Stimulated activated effector memory CD8-positive, alpha-beta T cell treated with anti-CD3 and anti-CD28 coated beads, Interleukin-12 subunit alpha, Interleukin-12 subunit beta, amount 100 ng/mL, for 72 hours (primary cell): ENCODE results near the gene GNAZ.

Experiments used
- ATAC-seq: fragments of 150-1000 bp; cut with Tn5 transposase; 2 replicates; pipeline ENCODE4 v1.10.0; 2021
- DNase-seq, 2 donors: peaks; one replicate each; pipeline ENCODE4 v3.0.0; 2021 to 2022; ENCODE audit warnings: low spot score in 2 of 2
- H3K27ac Mint-ChIP-seq: one replicate; pipeline ENCODE4 v1.8.0; 2022; ENCODE audit warnings: mild to moderate bottlenecking, mixed read lengths
- H3K36me3 Mint-ChIP-seq: one replicate; pipeline ENCODE4 v1.8.0; 2022; ENCODE audit warnings: mild to moderate bottlenecking, mixed read lengths
- H3K4me1 Mint-ChIP-seq: one replicate; pipeline ENCODE4 v1.8.0; 2022; ENCODE audit warnings: mixed read lengths
- H3K4me3 Mint-ChIP-seq: one replicate; pipeline ENCODE4 v1.8.0; 2022; ENCODE audit warnings: mild to moderate bottlenecking, mixed read lengths
- H3K9me3 Mint-ChIP-seq: one replicate; pipeline ENCODE4 v1.8.0; 2022; ENCODE audit warnings: mixed read lengths

Gene GNAZ

DNA sequence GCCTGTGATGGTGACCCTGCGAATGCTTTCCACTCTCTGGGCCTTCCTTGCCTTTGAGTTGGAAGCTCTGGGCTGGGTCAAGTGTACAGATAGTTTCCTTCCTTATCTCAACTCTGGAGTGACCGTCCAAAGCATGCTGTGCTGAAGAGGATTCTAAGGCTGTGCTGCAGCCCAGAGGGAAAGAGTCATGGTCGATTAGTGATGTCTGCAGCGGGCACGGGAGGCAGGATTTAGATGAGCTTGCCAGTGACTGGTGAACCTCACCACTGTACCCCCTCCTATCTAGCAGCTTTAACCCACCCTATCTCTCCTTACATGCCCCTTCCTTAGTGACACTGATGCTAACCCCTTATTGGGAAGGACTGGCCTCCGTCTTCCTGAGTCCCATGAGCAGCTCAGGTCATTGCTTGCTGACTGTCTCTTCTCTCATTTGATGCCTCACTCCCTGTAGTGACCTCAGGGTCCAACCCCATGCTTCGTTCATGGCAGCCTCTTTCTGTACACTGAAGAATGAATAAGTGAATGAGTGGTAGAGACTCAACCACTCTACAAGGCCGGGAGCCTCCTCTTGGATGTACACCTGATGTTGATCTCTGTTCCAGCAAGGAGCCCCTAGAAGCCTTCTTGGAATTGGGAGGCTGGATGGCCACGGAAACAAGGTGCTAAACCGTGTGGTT is 6.7 kb downstream of the GNAZ start:
- ATAC-seq (no peak), DNase-seq (no peak)
- Mint-ChIP-seq H3K4me1 (peaks cover 10% of the 10 kb centered on the region), H3K36me3 (no peaks in the 10 kb centered on the region), H3K27ac (no peak overlapping the region), H3K9me3 (no peaks in the 10 kb centered on the region), H3K4me3 (no peak overlapping the region)

DNA sequence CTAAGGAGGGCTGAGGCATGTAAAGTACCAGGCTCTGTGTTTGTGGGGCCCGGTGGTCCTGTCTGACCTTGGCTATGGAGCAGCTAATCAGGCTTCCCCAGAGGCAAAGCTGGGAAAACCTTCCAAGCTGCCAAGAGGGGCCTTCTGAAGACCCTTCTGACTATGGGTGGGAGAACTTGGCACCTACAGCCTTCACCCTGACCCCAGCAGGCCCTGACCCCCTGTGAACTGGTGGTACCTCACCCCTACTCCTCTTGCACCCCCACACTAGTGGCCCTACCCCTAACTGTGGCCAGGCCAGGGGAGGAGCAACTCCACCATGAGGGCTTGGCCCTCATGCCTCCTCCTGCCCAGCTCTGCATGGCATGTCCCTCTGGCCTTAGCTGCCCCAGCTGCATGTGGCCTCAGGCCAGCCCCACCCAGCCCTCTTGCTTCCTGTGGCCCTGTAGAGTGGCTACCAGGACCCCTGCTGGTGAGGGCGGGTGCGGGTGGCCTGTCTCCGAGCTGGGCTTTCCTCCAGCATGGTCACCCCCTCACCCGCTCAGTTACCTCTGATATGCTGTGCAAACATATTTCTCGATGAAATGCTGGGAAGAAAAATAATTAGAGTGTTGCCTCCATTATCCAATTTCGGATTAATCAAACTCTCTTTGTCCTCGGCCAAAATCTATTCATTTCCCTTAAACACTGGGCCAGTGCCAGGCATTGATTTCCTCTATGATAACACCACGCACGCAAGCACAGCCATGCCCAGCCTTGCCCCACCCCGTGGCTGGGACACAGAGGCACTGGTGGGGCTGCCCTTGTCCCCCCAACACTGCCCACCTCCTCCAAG is 7.5 kb downstream of the GNAZ start:
- H3K36me3 Mint-ChIP-seq, result no peaks in the 10 kb centered on the region
- no peak overlapping the region for H3K4me3 Mint-ChIP-seq
- H3K27ac Mint-ChIP-seq, result no peak overlapping the region
- ATAC-seq (no peak), DNase-seq (no peak)
- no peaks in the 10 kb centered on the region for H3K9me3 Mint-ChIP-seq
- peaks cover 6% of the 10 kb centered on the region for H3K4me1 Mint-ChIP-seq

DNA sequence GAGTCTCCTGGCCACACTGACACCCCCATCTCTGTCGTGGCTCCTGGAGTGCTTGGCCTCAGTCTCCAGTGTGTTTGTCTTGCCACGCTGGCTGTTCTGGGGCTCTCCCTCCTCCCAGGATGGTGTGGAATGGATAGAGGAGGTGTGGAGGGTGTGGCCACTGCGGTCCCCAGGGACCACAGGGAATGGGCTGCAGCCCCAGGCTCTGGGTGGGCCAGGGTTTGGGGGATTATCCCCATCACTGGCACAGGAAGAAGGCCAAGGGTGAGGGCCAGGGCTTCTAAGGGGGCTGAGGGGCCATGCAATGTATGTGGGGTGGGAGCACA is 8.1 kb downstream of the GNAZ start:
- DNase-seq, result no peak
- Mint-ChIP-seq H3K36me3 (no peaks in the 10 kb centered on the region), H3K4me3 (no peak overlapping the region), H3K9me3 (no peaks in the 10 kb centered on the region), H3K4me1 (peaks cover 6% of the 10 kb centered on the region), H3K27ac (no peak overlapping the region)
- no peak for ATAC-seq

DNA sequence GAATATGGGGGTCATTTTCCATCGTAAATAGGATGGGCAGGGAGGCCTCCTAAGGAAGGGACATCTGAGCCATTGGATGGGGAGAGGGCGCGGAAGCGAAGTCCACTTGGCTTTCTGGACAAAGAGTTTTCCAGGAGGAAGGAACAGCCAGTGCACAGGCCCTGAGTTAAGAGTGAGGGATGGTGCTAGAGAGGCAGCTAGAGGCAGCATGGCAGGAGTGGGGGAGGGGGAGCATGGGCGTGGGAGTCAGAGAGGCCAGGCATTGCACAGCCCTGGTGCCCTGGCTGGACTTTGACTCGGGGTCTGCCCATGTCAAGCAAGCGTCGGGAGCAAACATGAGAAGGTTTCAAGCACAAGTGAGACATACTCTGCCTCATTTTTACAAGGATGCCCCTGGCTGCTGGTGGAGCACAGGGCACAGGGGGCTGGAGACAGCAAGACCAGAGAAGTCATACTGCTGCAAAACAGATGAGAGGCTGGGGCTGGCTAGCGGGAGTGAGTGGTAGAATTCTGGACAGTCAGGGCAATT is 9.0 kb downstream of the GNAZ start:
- Mint-ChIP-seq H3K4me3 (no peak overlapping the region), H3K36me3 (no peaks in the 10 kb centered on the region), H3K27ac (no peak overlapping the region), H3K9me3 (no peaks in the 10 kb centered on the region), H3K4me1 (peaks cover 6% of the 10 kb centered on the region)
- ATAC-seq, result no peak
- DNase-seq, result no peak

DNA sequence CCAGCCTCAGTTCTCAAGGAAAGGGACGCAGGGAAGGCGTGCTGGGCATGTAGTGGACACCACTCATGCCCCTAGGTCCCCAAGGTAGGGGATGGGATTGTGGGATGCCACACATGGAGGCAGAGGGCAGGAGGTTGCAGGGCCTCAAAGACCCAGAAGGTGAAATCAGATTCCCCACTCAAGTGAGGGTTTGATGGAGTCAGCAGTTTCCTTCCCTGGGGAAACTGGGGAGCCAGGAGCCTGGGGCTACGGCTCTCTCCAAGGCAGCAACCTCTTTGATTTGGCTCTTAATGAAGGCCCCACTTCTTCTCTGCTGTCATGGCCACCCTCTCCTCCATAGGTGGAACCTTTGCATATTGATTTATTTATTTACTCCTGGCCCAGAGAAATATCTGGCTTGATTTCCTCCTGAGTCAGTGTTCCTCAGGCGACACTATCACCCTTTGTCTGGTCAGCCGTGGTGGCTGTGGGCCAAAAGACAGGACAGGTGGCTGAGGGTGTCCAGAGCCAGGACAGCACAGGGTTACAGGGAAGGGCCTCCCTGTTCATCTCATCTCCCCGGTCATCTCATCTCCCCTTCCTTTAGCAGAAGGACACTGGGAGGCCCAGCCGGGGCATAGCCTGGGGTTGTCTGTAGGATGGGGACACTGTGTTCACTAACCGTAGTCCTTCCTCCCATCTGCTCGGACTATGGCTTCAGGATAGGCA is 9.6 kb downstream of the GNAZ start:
- no peak for ATAC-seq
- Mint-ChIP-seq H3K4me1 (peaks cover 6% of the 10 kb centered on the region), H3K36me3 (no peaks in the 10 kb centered on the region), H3K27ac (no peak overlapping the region), H3K9me3 (no peaks in the 10 kb centered on the region), H3K4me3 (no peak overlapping the region)
- no peak for DNase-seq

DNA sequence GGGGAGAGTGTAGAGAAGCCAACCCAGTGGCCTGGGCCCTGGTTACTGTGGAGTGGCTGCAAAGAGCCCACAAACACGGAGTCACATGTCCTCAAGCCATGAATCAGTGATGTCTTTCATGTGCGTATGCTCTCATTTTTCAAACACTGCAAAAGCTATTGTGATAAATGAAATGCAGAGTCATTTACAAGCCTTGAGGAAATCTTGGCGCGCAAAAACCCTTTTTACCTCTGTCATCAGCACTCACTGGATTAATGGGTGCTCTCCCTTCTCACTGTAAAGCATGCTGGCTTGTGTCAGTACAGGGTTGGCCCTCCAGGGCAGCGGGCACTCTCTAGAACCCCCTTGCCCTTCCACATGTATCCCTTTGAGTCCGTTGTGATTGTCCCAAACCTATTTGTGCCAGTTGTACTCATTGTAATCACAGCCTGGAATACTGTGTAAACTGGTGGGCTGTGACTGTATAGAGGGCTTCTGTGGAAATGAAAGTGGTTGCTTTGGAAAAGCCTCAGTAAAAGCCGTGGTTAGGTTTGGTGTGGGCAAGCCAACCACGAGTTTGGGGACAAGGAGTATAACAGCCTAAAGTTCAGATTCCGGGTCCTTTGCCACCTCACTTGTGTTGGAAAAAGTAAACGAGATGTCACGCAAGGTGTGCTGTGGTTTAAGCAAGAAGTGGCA is 10.4 kb downstream of the GNAZ start:
- ATAC-seq, result no peak
- no peak overlapping the region for H3K27ac Mint-ChIP-seq
- DNase-seq, result no peak

DNA sequence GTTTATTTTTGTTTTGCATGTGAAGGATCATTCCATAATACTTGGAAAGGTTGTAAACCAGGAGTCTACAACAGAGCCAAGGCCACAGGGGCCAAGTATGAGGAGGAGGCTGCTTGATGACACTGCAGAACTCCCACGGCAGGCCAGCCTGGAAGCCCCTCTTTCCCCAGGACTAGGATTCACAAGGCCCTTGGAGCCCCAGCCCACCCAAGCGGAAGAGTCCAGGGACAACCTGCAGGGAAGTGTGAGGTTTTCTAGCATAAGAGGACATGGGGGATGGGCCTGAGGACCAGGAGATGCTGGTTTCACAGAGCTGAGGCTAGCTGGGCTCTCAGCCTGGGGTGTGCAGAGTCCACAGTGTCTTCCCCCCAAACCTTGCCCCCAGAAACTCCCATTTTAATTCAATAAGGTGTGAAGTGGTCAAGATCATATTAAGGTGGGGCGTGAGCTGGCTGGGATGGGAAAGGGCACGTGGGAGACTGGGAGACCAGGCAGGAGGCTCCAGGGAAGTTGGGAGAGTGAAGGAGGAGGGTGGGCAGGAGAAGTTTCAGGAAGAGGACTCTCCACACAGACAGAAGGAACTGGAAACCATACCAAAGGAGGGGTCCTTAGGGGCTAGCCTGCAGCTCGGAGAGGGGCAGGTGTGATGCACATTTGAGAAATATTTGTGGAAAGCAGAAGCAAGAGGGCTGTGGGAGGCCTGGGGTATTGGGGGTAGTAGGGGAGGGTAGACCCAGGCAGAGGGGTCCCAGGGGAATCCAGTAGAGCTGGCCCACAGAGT is 12.4 kb downstream of the GNAZ start:
- no peaks in the 10 kb centered on the region for H3K9me3 Mint-ChIP-seq
- peaks cover 13% of the 10 kb centered on the region for H3K4me1 Mint-ChIP-seq
- no peak overlapping the region for H3K27ac Mint-ChIP-seq
- ATAC-seq (no peak), DNase-seq (no peak)
- H3K36me3 Mint-ChIP-seq, result no peaks in the 10 kb centered on the region
- no peak overlapping the region for H3K4me3 Mint-ChIP-seq

More for the DNA sequence above, 10.4 kb downstream of the GNAZ start:
- no peak overlapping the region for H3K4me3 Mint-ChIP-seq
- no peaks in the 10 kb centered on the region for H3K36me3 Mint-ChIP-seq
- peaks cover 6% of the 10 kb centered on the region for H3K4me1 Mint-ChIP-seq
- H3K9me3 Mint-ChIP-seq, result no peaks in the 10 kb centered on the region

DNA sequence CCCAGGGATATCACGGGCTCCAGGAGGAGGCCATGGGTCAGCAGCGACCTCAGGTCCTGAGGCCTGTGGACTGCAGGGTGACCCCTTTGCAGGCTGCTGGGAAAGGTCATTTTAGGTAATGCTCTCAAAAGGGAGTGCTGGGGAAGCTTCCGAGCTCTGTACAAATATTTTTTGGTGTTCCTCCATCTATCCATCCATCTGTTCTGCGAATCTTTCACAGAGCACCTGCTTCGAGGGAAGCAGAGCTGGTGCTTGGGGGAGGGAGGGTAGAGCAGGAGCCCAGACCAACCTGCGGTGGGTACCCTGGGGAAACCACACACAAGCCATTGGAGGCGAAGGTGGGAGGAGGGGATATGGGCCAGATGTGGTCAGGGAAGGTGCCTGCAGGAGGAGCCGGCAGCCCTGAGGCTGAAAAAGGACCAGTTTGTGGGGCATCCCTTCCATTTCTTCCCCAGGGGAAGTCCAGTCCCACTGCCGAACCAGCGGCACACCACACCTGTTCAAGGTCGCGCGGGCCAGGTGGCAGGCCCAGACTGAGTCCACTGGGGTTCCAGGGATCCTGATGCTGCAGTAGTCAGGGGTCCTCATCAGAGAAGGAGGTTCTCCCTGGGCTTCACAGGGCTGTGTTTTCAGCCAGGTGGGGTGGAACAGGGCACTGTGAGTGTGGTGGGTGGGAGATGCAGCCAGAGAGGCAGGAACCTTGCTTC is 13.1 kb downstream of the GNAZ start:
- no peak for DNase-seq
- H3K4me1 Mint-ChIP-seq, result peaks cover 20% of the 10 kb centered on the region
- no peaks in the 10 kb centered on the region for H3K9me3 Mint-ChIP-seq
- ATAC-seq, result no peak
- H3K27ac Mint-ChIP-seq, result no peak overlapping the region
- no peaks in the 10 kb centered on the region for H3K36me3 Mint-ChIP-seq
- H3K4me3 Mint-ChIP-seq, result no peak overlapping the region

DNA sequence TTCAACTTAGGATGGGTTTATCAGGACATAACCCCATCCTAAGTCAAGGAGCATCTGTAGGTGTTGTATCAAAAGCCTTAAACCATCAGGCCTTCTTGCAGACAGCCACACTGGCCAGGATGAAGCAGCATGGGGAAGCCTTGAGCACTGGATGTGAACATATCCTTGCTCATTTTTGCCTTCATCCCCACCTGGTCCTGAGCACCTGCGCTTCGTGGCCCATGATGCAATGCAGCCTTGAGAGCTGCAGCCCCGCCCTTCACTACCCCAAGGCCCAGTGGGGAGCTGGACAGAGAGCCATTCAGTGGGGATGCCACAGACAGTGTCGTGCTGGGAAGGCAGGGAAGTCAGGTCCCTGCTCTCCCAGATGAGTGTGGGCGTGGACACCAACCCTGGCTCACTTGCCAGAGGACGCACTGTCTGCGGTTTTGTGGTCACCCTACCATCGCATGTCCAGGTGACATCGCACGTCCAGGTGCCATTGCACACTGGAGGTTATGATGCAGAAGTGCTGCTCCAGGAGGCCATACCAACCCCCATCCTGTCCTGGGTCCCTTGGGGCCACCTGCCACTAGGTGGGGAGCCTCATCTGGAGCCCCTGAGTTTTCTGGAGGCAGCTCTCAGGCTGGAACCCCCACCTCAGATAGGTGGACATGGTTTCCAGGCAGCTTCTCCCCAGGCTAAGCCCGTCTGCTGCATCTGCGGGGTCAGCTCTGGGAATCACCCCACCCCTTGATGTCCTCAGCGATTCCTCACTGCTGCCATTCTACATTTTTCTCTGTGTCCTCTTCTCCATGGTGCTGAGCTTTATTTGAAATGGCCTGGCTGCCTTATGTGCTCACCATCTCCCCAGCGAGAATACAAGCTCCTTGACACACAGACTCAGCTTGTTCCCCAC is 14.4 kb downstream of the GNAZ start:
- Mint-ChIP-seq H3K36me3 (no peaks in the 10 kb centered on the region), H3K4me1 (peaks cover 25% of the 10 kb centered on the region), H3K9me3 (no peaks in the 10 kb centered on the region), H3K4me3 (no peak overlapping the region), H3K27ac (no peak overlapping the region)
- ATAC-seq (no peak), DNase-seq (no peak)

DNA sequence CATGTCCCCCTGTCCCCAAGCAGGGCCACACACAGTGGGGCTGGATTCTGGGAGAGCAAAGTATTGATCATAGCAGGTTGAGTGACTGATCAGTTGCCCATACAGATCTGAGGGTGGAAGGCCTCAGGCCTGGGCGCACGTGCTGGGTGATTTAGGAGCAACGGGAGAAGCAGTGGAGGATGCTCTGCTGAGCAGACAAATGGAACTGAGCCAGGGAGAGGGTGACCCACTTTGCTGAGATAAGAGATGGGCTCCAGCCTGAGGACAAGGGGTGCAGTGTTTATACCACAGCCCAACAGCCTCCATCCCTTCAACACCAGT is 15.0 kb downstream of the GNAZ start:
- ATAC-seq (no peak), DNase-seq (no peak)
- Mint-ChIP-seq H3K4me3 (no peak overlapping the region), H3K27ac (no peak overlapping the region), H3K4me1 (peaks cover 25% of the 10 kb centered on the region), H3K9me3 (no peaks in the 10 kb centered on the region), H3K36me3 (no peaks in the 10 kb centered on the region)

DNA sequence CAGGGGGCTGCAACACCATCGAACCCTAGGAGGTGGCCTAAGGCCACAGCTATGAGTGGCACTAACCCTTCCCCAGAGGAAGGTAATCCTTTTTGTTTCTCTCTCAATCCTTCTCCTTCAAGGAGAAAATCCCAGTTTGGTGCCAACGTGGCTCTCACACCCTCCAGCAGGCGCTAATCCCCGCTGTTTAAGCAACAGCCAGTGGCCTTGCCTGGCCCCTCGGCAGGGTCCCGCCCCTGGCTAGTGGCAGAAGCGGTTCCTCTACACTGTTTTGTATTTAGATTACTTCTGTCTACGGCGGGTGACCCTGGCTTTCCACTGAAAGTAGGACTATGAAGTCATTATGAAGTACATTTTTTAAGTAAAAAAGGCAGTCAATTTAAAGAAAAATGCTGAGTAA is 15.5 kb downstream of the GNAZ start:
- Mint-ChIP-seq H3K27ac (no peak overlapping the region), H3K4me3 (no peak overlapping the region), H3K9me3 (no peaks in the 10 kb centered on the region), H3K36me3 (no peaks in the 10 kb centered on the region), H3K4me1 (peaks cover 25% of the 10 kb centered on the region)
- DNase-seq (no peak), ATAC-seq (no peak)

DNA sequence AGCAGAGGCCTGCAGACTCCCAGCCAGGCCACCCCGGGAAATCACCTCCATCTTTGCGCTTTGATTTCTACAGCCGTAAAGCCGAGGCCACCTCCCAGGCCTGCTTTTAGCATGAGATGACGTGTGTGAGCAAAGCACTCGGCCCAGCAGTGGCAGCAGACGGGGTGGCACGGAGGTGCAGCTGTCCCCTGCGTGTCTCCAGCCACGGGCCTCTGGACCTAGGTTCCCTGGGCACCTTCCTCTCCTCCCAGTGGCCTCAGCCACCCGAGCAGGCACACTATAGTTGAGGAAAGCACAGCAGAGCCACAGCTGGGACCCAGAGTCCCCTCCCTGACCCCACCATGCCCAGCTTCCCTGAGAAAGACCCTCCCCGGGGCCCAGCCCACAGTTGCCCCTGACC is 15.9 kb downstream of the GNAZ start:
- Mint-ChIP-seq H3K4me1 (peaks cover 25% of the 10 kb centered on the region), H3K4me3 (no peak overlapping the region), H3K9me3 (no peaks in the 10 kb centered on the region), H3K27ac (no peak overlapping the region), H3K36me3 (no peaks in the 10 kb centered on the region)
- DNase-seq (no peak), ATAC-seq (no peak)

DNA sequence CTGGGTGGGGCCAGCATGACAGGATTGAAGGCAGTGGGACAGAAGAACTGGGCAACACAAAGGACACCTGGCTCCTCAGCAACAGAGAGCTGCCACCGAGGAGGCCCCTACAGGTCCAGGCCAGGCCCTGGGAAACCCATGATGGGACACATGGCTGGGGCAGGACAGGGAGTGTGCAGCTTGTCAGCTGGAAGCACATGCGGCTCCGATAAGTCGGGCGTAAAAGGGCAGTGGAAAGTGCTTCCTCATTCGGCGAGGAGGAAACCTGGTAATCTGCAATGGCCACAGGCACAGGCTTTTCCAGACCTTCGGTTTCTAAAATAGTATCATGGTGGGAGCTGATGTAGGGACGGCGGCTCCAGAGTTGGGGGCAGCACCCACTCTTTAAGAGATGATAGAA is 16.5 kb downstream of the GNAZ start:
- Mint-ChIP-seq H3K9me3 (no peaks in the 10 kb centered on the region), H3K4me3 (no peak overlapping the region)
- no peak for DNase-seq

More for the DNA sequence above, 16.5 kb downstream of the GNAZ start:
- H3K36me3 Mint-ChIP-seq, result no peaks in the 10 kb centered on the region
- no peak for ATAC-seq
- no peak overlapping the region for H3K27ac Mint-ChIP-seq
- peaks cover 25% of the 10 kb centered on the region for H3K4me1 Mint-ChIP-seq
